HFFc6 (cell line): ENCODE results near the gene GRB14. TPM values are rescaled to one million over a fixed set of nuclear protein-coding genes. Genes with fewer than 3 reads are reported as not detected.

Experiments
- DNase-seq: peaks from one replicate; pipeline ENCODE4 v3.0.0-alpha.2; 2018
- H3K27ac Mint-ChIP-seq: 2 replicates; pipeline ENCODE4 v1.8.0; 2020; ENCODE audit warnings: mild to moderate bottlenecking, mixed read lengths
- H3K27me3 Mint-ChIP-seq: 2 replicates; pipeline ENCODE4 v1.8.0; 2021; ENCODE audit warnings: mild to moderate bottlenecking, moderate library complexity, mixed read lengths; ENCODE audit not compliant: insufficient read depth
- H3K36me3 Mint-ChIP-seq: 2 replicates; pipeline ENCODE4 v1.8.0; 2021; ENCODE audit warnings: low read depth, mixed read lengths
- H3K4me1 Mint-ChIP-seq: 2 replicates; pipeline ENCODE4 v1.8.0; 2020; ENCODE audit warnings: low read depth, mixed read lengths
- H3K4me3 Mint-ChIP-seq: 2 replicates; pipeline ENCODE4 v1.8.0; 2020; ENCODE audit warnings: mild to moderate bottlenecking, moderate library complexity, mixed read lengths
- H3K9me3 Mint-ChIP-seq: 2 replicates; pipeline ENCODE4 v1.8.0; 2020; ENCODE audit warnings: mild to moderate bottlenecking, mixed read lengths
- CTCF ChIP-seq: fragments of 200-600 bp; sonication (generic); IDR thresholded peaks from 2 replicates; pipeline ENCODE4 v1.5.0; 2021; ENCODE audit warnings: antibody characterized with exemption, mild to moderate bottlenecking
- total RNA-seq, 6 experiments: library from RNA; stranded (reverse); fragmentation: NEBNext Ultra II Directional; extraction: Animal tissue kit (Norgen Biotek cat#: 25700); gene quantifications; 2 replicates in 1 of 6; 3 replicates in 5 of 6; pipeline ENCODE4 v1.2.3, GENCODE V29; 2021

GRB14 gene
- total RNA-seq, 6 experiments from 2014 or later, result 0.19 TPM; not detected in 5

DNA sequence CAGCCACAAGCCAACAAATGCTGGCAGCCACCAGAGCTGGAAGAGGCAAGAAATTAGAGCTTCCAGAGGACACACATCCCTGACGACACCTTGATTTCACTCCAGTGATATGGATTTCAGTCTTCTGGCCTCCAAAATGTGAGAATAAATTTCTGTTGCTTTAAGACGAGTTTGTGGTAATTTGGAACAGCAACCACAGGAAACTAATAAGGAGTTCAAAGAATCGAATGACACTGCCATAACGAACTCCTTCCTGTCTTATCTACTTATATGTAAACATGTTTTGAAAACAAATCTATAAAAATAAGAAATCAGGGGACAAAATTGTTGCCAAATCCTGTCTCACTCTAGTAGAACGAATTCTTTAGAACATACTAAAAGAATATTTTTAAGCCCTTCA is 75.8 kb downstream of the GRB14 start:
- Mint-ChIP-seq H3K27me3 (peaks cover 14% of the 10 kb centered on the region), H3K4me3 (no peak overlapping the region), H3K9me3 (peaks cover 7% of the 10 kb centered on the region), H3K4me1 (peaks cover 13% of the 10 kb centered on the region), H3K36me3 (no peaks in the 10 kb centered on the region), H3K27ac (no peak overlapping the region)
- no peak for TF ChIP-seq CTCF
- no peak for DNase-seq

DNA sequence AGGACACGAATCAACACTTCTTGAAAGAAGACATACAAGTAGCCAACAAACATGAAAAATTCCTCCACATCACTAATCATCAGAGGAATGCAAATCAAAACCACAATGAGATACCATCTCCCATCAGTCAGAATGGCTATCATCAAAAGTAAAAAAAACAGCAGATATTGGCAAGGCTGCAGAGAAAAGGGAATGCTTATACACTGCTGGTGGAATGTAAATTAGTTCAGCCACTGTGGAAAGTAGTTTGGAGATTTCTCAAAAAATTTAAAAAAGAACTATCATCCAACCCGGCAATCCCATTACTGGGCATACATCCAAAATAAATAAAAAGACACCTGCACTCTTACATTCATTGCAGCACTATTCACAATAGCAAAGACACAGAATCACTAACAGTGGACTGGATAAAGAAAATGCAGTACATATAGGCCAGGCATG is 78.7 kb downstream of the GRB14 start:
- H3K4me3 Mint-ChIP-seq, result no peak overlapping the region
- peaks cover 21% of the 10 kb centered on the region for H3K27me3 Mint-ChIP-seq
- H3K4me1 Mint-ChIP-seq, result peaks cover 13% of the 10 kb centered on the region
- no peak overlapping the region for H3K27ac Mint-ChIP-seq
- no peaks in the 10 kb centered on the region for H3K36me3 Mint-ChIP-seq
- no peak for TF ChIP-seq CTCF
- peak; percentile 70 for DNase-seq
- H3K9me3 Mint-ChIP-seq, result peaks cover 7% of the 10 kb centered on the region

GRCh38 chr2:164538240-164538866 is 82.9 kb downstream of the GRB14 start:
- Mint-ChIP-seq H3K27ac (no peak overlapping the region), H3K36me3 (no peaks in the 10 kb centered on the region), H3K27me3 (peaks cover 11% of the 10 kb centered on the region), H3K4me3 (peak overlapping the region; percentile 27; the same call in 1 of the 2 replicates), H3K4me1 (peaks cover 13% of the 10 kb centered on the region), H3K9me3 (no peaks in the 10 kb centered on the region)
- TF ChIP-seq CTCF, result peak; percentile 77
- DNase-seq, result peak; percentile 35

GRCh38 chr2:164535280-164536025 is 85.8 kb downstream of the GRB14 start:
- H3K27ac Mint-ChIP-seq, result no peak overlapping the region
- peaks cover 11% of the 10 kb centered on the region for H3K27me3 Mint-ChIP-seq
- H3K36me3 Mint-ChIP-seq, result no peaks in the 10 kb centered on the region
- TF ChIP-seq CTCF, result no peak
- no peak overlapping the region for H3K4me3 Mint-ChIP-seq
- H3K4me1 Mint-ChIP-seq, result no peaks in the 10 kb centered on the region
- H3K9me3 Mint-ChIP-seq, result no peaks in the 10 kb centered on the region
- DNase-seq, result no peak

DNA sequence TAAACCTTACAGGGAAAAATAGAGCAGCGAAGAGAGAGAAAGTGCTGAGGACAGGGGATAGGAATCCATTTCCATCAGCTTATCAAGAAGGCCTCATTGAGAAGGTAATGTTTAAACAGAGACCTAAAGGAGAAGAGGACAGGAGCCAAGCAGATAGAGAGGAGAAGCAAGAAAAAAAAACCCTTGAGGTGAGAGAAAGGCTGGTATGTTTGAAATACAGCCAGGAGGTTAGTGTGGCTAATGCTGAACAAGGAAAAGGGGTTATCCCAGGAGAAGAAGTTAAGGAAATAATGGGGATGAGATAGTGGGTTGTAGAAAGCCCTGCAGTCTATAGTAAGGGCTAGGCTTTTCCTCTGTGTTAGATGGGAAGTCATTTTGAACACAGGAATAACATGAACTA is 90.8 kb downstream of the GRB14 start:
- no peaks in the 10 kb centered on the region for H3K36me3 Mint-ChIP-seq
- no peak overlapping the region for H3K4me3 Mint-ChIP-seq
- no peak for TF ChIP-seq CTCF
- H3K27me3 Mint-ChIP-seq, result no peaks in the 10 kb centered on the region; the same call in 1 of the 2 replicates
- no peak for DNase-seq
- no peak overlapping the region for H3K27ac Mint-ChIP-seq
- H3K9me3 Mint-ChIP-seq, result no peaks in the 10 kb centered on the region
- H3K4me1 Mint-ChIP-seq, result no peaks in the 10 kb centered on the region
